IMR-90 (cell line): ENCODE data around the gene MLANA. TPM values are rescaled to one million over a fixed set of nuclear protein-coding genes. Genes with fewer than 3 reads are reported as not detected.

Experiments
- ATAC-seq: fragments of 200-7000 bp; cut with Tn5 transposase; 2 replicates; pipeline ENCODE4 v1.9.1; 2020; ENCODE audit warnings: low read depth, mild to moderate bottlenecking, moderate library complexity
- BruUV-seq: library from RNA; stranded (reverse); fragments of 400-500 nt; replicated peaks from 2 replicates; lab custom pipeline; 2021; lab: Mats Ljungman, UMichigan
- CTCF ChIA-PET: fragments of 300-600 bp; formaldehyde crosslinking; extraction: SDS; loops from one replicate; lab custom pipeline; 2021; ENCODE audit warnings: antibody characterized with exemption; lab: Yijun Ruan, JAX
- POLR2A ChIA-PET: fragments of 300-600 bp; sonication (Branson Sonifier 250); formaldehyde crosslinking; loops from one replicate; lab custom pipeline; 2022; ENCODE audit warnings: antibody characterized with exemption; ENCODE audit not compliant: unreplicated experiment; lab: Charles Lee
- DNase-seq: peaks from one replicate; pipeline ENCODE4 v3.0.0; 2013
- H2AFZ ChIP-seq: replicated peaks from 2 replicates; pipeline ENCODE3; 2013; ENCODE audit warnings: low read length, mild to moderate bottlenecking; ENCODE audit not compliant: poor library complexity
- H2AK5ac ChIP-seq: 2 replicates; pipeline ENCODE4 v1.6.1; 2013; ENCODE audit warnings: low read depth, low read length, inconsistent platforms
- H2AK9ac ChIP-seq: replicated peaks from 2 replicates; pipeline ENCODE3; 2013; ENCODE audit warnings: mild to moderate bottlenecking, low read depth, low read length, moderate library complexity; ENCODE audit not compliant: poor library complexity
- H2BK120ac ChIP-seq: 2 replicates; pipeline ENCODE4 v1.6.1; 2013; ENCODE audit warnings: low read depth, low read length, inconsistent platforms
- H2BK15ac ChIP-seq: 3 replicates; pipeline ENCODE4 v1.6.1; 2013; ENCODE audit warnings: low read depth, low read length, inconsistent platforms
- H2BK20ac ChIP-seq: 2 replicates; pipeline ENCODE4 v1.6.1; 2013; ENCODE audit warnings: low read depth, mild to moderate bottlenecking, inconsistent platforms, low read length, moderate library complexity
- H2BK5ac ChIP-seq: 2 replicates; pipeline ENCODE4 v1.6.1; 2013; ENCODE audit warnings: mild to moderate bottlenecking, low read depth, low read length, inconsistent platforms; ENCODE audit not compliant: poor library complexity, severe bottlenecking
- H3K14ac ChIP-seq: replicated peaks from 2 replicates; pipeline ENCODE4 v1.6.1; 2013; ENCODE audit warnings: low read depth, low read length, inconsistent platforms
- H3K18ac ChIP-seq: 2 replicates; pipeline ENCODE4 v1.6.1; 2013; ENCODE audit warnings: low read depth, low read length, control low read depth
- H3K23ac ChIP-seq: 2 replicates; pipeline ENCODE4 v1.6.1; 2013; ENCODE audit warnings: low read depth, low read length, inconsistent platforms
- H3K27ac ChIP-seq: 2 replicates; pipeline ENCODE4 v1.5.1; 2013; ENCODE audit warnings: mild to moderate bottlenecking, control low read depth, low read length; ENCODE audit not compliant: insufficient read depth
- H3K27me3 ChIP-seq: 2 replicates; pipeline ENCODE4 v1.6.1; 2013; ENCODE audit warnings: low read length; ENCODE audit not compliant: control insufficient read depth, insufficient read depth
- H3K36me3 ChIP-seq: 2 replicates; pipeline ENCODE4 v1.6.1; 2013; ENCODE audit warnings: low read length, mixed read lengths; ENCODE audit not compliant: control insufficient read depth, insufficient read depth
- H3K4ac ChIP-seq: 2 replicates; pipeline ENCODE4 v1.6.1; 2013; ENCODE audit warnings: low read depth, low read length, inconsistent platforms
- H3K4me1 ChIP-seq: 2 replicates; pipeline ENCODE4 v1.6.1; 2013; ENCODE audit warnings: low read length, mixed read lengths; ENCODE audit not compliant: control insufficient read depth, insufficient read depth
- H3K4me2 ChIP-seq: 2 replicates; pipeline ENCODE4 v1.6.1; 2013; ENCODE audit warnings: low read depth, mild to moderate bottlenecking, control low read depth, low read length, moderate library complexity
- H3K4me3 ChIP-seq: 2 replicates; pipeline ENCODE4 v1.5.1; 2013; ENCODE audit warnings: low read depth, mild to moderate bottlenecking, control low read depth, low read length, moderate library complexity; ENCODE audit not compliant: insufficient read depth
- H3K56ac ChIP-seq: 2 replicates; pipeline ENCODE4 v1.6.1; 2013; ENCODE audit warnings: low read length, inconsistent platforms; ENCODE audit not compliant: insufficient read depth; ENCODE audit errors: extremely low read depth
- H3K79me1 ChIP-seq, 2 experiments: 2 replicates each; pipeline ENCODE4 v1.6.1; 2013; ENCODE audit warnings: low read length in 2 of 2, inconsistent platforms in 1 of 2, low read depth in 1 of 2
- H3K9ac ChIP-seq: 2 replicates; pipeline ENCODE4 v1.6.1; 2013; ENCODE audit warnings: low read depth, low read length, control low read depth
- H3K9me1 ChIP-seq: 2 replicates; pipeline ENCODE4 v1.6.1; 2013; ENCODE audit warnings: low read length, inconsistent platforms; ENCODE audit not compliant: insufficient read depth
- H3K9me3 ChIP-seq: 2 replicates; pipeline ENCODE4 v1.6.1; 2013; ENCODE audit warnings: low read length; ENCODE audit not compliant: control insufficient read depth, insufficient read depth
- H4K20me1 ChIP-seq: 2 replicates; pipeline ENCODE4 v1.6.1; 2013; ENCODE audit warnings: low read length, inconsistent platforms; ENCODE audit not compliant: insufficient read depth
- H4K5ac ChIP-seq: 2 replicates; pipeline ENCODE4 v1.6.1; 2013; ENCODE audit warnings: mild to moderate bottlenecking, low read depth, low read length, control low read depth
- H4K8ac ChIP-seq, 2 experiments: 2 replicates each; pipeline ENCODE4 v1.6.1; 2013; ENCODE audit warnings: low read depth in 2 of 2, low read length in 2 of 2, control low read depth in 1 of 2, inconsistent platforms in 1 of 2
- H4K91ac ChIP-seq: 2 replicates; pipeline ENCODE4 v1.6.1; 2013; ENCODE audit warnings: low read depth, low read length, inconsistent platforms; ENCODE audit not compliant: insufficient read depth
- CEBPB ChIP-seq: IDR thresholded peaks from 2 replicates; pipeline ENCODE4 v1.6.1; 2012; ENCODE audit warnings: low read depth, low read length, improper control_type of control experiment
- ELK1 ChIP-seq: fragments of 150-350 bp; IDR thresholded peaks from 2 replicates; pipeline ENCODE4 v1.6.1; 2016; ENCODE audit warnings: low read depth, mild to moderate bottlenecking, low read length, moderate library complexity, borderline replicate concordance
- POLR2A ChIP-seq: IDR thresholded peaks from 2 replicates; pipeline ENCODE4 v1.6.1; 2012; ENCODE audit warnings: mild to moderate bottlenecking, low read depth, low read length
- RAD21 ChIP-seq: IDR thresholded peaks from 2 replicates; pipeline ENCODE4 v1.6.1; 2012; ENCODE audit warnings: low read length, improper control_type of control experiment
- RCOR1 ChIP-seq: IDR thresholded peaks from 2 replicates; pipeline ENCODE4 v1.6.1; 2012; ENCODE audit warnings: mild to moderate bottlenecking, low read length, improper control_type of control experiment; ENCODE audit not compliant: insufficient replicate concordance
- RFX5 ChIP-seq: IDR thresholded peaks from 2 replicates; pipeline ENCODE4 v1.8.0; 2012; ENCODE audit warnings: low read depth, mild to moderate bottlenecking, low read length, moderate library complexity
- WGBS, 2 experiments: methylation state at CpG; one replicate each; pipeline versions ENCODE4 v1.1.5 to v1.1.7; 2013; ENCODE audit warnings: missing lambda C conversion rate in 2 of 2; ENCODE audit not compliant: insufficient read length in 1 of 2; ENCODE audit errors: extremely low coverage in 2 of 2; 5-methylcytosine and 5-hydroxymethylcytosine counted together
- dilution Hi-C: fragments of 300-500 bp; cut with HindIII; formaldehyde crosslinking; loops from one replicate; pipeline ENCODE4 v1.14.3; 2018; ENCODE audit warnings: low sequenced_read_pairs; ENCODE audit not compliant: unreplicated experiment
- in situ Hi-C: fragments of 300-500 bp; cut with MboI; formaldehyde crosslinking; loops from 3 replicates; pipeline ENCODE4 v1.14.3; 2019; ENCODE audit warnings: low sequenced_read_pairs, inconsistent platforms, mixed read lengths
- intact Hi-C: fragments of 100-400 bp; cut with micrococcal nuclease; formaldehyde crosslinking; loops from 2 replicates; pipeline ENCODE4 v1.10.0; 2022
- polyA plus RNA-seq, 3 experiments: library from polyadenylated mRNA; depleted of rRNA; stranded (reverse); fragments of >200 nt; gene quantifications; 2 replicates each; pipeline ENCODE4 v1.2.3, GENCODE V29; 2012; ENCODE audit warnings: low replicate concordance in 1 of 3
- total RNA-seq: library from RNA; depleted of rRNA; stranded (reverse); fragments of >200 nt; gene quantifications from 2 replicates; pipeline ENCODE4 v1.2.3, GENCODE V29; 2012

MLANA gene
- total and polyA plus RNA-seq, 2 of the 4 experiments (the other 2 are of a cell fraction): not detected

GRCh38 chr9:5852987-5853386 lies 37.7 kb upstream of the MLANA start:
- Histone ChIP-seq H3K79me1 (no peaks in the 10 kb centered on the region), H3K18ac (no peak overlapping the region), H2BK5ac (no peak overlapping the region), H3K9me1 (no peaks in the 10 kb centered on the region), H3K9me3 (no peaks in the 10 kb centered on the region), H2AFZ (no peak overlapping the region), H2BK20ac (no peak overlapping the region), H3K4ac (no peak overlapping the region), H4K8ac (no peak overlapping the region), H3K56ac (no peak overlapping the region), H4K20me1 (no peaks in the 10 kb centered on the region), H3K4me1 (peaks cover 2% of the 10 kb centered on the region; the same call in 1 of the 2 replicates), H3K4me3 (no peak overlapping the region), H3K14ac (no peak overlapping the region), H2AK9ac (no peak overlapping the region), H3K36me3 (no peaks in the 10 kb centered on the region), H3K23ac (no peak overlapping the region), H3K27me3 (peaks cover 21% of the 10 kb centered on the region), H4K5ac (no peak overlapping the region), H3K27ac (no peak overlapping the region), H4K91ac (no peak overlapping the region), H2BK120ac (no peak overlapping the region), H3K9ac (no peak overlapping the region), H3K4me2 (no peak overlapping the region), H2AK5ac (no peak overlapping the region), H2BK15ac (no peak overlapping the region)
- intact Hi-C loops (no loop called here), dilution Hi-C loops (no loop called here), in situ Hi-C loops (no loop called here)
- POLR2A ChIA-PET: no interaction called here
- ATAC-seq: no peak
- WGBS, 2 experiments: 60% methylated on average over 1 of the region's 1 CpG; no CpG with 5 or more reads in 1 of the 2 experiments
- no TSS peak for BruUV-seq
- DNase-seq: no peak
- CTCF ChIA-PET: interaction anchor here (2.0 kb wide), 1 partner anchor 54 kb away, joined by 6 read pairs; no protein-coding TSS in a partner anchor
- TF ChIP-seq ELK1 (no peak), RAD21 (no peak), RCOR1 (no peak), CEBPB (no peak), POLR2A (no peak), RFX5 (no peak)
